NK-92 (cell line): ENCODE data around the gene UBA3.

Experiments
- DNase-seq: peaks from one replicate; lab custom pipeline; 2025; ENCODE audit not compliant: unreplicated experiment; lab: John Stamatoyannopoulos, UW

The UBA3 gene

DNA sequence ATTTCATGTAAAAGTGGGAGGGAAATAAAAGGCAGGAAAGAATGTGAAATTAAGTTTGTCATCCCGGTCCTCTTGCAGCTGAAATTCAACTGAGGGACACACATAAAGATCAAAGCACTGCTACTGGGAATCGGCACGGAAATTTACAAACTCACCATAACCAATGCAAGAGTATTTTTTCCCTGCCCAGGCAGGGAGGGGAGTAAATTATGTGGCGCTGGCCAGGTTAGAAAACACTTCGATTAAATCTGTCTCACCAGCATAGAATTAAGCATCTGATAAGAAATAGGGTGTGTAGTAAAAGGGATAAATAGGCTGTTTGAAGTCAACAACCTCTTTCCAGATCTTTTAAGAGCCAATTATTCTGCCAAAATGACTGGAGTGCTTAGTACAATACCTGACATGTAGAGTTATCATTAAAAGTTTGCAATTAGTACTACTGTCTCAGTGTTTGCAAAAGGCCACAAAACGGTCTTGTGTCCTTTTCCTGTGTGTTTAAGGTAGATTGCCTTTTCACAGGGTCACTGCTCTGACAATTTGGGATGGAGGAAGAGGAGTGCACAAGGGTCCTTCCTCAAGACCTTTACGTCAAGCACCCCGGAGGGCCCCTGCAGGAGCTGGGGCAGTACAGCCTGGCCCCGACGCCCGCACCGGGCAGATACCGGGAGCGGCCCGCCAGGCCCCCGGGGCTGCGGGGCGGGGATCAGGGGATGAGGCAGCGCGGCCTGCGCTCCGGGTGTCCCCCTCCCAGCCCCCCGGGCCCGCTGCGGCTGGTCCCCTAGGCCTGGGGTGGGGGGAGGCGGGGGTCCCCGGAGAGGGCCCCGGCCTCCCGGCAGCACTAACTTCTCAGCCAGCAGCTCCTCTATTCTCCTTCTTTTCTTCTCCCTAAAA lies 651 bp downstream of the UBA3 start:
- DNase-seq, result no peak

DNA sequence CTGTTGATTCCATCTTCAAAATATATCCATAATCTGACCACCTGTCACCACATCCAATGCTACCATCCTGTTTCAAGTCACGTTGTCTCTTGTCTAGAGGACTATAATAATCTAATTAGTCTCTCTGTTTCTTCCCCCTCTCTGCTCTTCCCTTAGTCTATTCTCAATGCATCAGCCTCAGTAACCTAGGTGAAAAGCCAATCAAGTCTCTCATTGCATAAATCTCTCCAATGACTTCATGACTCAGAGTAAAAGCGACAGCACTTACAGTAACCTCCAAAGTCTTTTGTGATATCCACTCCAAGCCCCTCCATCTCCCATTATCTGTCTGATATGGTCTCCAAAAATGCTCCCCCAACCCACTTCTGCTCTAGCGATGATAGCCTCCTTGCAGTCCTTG lies 7.2 kb downstream of the UBA3 start:
- DNase-seq, result no peak

DNA sequence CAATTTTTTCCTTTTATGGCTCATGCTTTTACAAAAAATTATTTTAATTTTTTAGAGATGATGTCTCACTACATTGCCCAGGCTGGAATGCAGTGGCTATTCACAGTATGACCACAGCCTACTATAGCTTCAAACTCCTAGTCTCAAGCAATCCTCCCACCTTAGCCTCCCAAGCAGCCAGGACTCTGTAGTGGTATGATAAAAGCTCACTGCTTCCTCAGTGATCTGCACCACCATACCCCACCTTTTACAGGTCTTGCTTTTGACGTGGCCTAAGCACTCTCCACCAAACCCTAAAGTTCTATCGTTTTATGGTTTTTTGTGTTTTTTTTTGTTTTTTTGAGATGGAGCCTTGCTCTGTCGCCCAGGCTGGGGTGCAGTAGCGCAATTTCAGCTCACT lies 14.0 kb downstream of the UBA3 start:
- no peak for DNase-seq

DNA sequence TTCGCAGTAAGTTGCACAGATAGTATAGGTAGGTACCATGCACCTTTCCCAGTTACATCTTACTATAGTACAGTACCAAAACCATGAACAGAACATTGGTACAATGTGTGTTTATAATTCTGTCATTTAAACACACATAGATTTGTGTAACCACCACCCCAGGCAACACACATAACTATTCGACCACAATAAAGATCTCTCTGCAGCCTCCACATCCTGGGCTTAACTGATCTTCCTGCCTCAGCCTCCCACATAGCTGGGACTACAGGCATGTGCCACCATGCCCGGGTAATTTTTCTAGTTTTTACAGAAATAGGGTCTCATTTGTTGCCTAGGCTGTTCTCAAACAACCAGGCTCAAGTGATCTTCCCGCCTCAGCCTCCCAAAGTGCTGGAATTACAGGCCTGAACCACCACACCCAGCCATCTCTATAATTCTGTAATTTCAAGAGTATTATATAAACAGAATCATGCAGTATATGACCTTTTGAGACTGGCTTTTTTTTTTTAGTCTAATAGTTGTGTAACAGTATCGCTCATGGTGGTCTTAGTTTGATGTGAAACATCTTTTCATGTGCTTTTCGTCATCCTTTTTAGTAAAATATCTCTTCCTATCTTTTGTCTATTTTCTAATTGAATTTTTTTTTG lies 14.7 kb downstream of the UBA3 start:
- no peak for DNase-seq

DNA sequence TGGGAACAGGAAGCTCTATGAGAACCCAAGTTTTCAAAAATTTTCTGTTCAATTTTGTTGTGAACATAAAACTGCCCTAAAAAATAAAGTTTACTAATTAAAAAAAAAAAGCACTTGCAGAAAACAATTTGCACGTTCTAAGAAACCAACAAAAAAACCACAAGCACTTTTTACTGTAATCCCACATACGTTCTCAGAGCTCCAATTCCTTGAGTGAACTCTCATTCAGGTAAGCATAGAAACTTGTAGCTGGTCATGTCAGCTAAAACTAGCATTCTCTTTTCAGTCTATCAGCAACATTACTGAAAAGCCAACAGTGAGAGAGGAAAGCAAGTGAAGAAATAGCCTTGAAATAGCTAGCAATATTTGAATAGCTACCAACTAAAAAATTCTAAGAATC lies 16.5 kb downstream of the UBA3 start:
- DNase-seq, result no peak

DNA sequence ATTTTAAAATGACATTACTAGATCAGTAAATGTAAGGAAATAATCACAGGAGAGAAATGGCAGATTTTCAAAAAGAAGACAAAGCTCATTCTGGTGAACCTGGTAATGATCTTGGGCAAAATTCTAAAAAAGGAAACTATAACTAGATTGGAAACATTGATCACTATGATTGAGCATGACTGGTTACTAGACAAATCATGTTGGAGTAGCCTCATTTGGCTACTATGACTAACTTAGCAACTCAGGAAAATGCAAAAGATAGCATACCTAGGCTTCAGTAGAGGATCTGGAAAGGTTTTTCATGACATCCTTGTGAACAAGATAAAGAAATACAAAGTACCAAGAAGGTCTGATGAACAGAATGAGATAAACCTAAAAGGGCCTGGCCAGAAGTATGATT lies 20.5 kb downstream of the UBA3 start:
- no peak for DNase-seq

DNA sequence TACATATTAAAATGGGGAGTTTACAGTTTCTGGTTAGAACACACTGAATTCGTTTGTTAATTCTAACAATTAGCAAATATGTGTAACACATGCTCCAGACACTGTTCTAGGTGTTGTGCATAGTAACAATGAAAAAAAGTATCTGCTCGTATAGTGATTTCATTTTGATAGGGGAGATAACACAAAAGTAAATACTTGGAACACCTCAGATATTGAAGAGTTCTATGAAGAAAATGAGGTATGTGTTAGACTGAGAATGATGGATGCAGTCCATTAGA lies 21.3 kb downstream of the UBA3 start:
- no peak for DNase-seq

DNA sequence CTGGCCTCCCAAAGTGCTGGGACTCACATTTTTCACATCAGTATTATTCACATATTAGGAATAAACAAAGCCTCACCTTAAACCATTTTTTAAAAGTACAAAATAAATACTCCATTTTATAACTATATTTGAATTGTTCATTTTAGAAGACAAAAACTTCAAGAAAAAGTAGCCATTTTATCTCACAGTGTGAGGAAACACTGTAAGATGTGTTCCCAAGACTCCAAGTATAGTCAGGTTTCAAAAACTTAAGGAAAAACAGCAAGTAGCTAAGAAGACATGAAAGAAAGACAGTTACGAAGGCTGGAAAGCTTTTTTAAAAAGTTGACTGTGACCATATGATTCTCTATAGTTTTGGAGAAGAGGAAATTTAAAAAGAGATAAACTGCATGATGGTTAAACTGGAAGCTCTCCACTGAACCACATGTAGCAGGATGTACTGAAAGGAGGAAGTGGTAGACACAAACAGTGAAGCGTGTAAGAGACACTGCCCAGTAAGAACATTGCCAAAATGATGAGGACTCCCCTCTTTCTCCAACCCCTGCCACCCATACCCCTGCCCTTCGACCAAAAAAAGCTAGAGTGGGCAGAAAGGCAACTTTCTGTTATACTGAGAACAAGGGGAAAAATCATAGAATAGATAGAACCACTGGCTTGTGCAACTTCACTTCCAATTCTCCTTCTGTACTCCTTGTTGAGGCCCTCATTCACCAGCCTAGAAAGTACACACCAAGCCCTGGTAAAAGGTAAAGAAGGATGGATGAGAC lies 21.8 kb downstream of the UBA3 start:
- no peak for DNase-seq

DNA sequence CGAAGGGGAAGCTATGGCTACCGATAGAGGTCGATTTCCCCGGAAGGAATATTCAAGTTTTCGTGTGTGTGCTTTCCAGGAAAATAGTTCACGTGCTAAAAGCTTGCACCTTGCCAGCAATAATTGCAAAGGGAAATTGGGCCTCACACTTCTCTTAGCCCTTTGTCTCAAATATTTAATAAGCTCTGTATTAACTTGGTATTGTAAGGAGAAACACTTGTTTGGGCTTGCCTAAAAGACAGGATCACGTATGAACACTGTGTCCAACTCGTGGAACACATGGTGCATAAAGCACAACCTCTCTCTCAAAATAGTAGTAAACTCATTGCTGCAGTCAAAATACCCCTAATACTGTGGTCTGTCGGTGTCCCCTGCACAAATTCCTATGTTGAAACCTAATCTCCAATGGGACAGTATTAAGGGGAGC lies 27.7 kb downstream of the UBA3 start:
- DNase-seq, result no peak

DNA sequence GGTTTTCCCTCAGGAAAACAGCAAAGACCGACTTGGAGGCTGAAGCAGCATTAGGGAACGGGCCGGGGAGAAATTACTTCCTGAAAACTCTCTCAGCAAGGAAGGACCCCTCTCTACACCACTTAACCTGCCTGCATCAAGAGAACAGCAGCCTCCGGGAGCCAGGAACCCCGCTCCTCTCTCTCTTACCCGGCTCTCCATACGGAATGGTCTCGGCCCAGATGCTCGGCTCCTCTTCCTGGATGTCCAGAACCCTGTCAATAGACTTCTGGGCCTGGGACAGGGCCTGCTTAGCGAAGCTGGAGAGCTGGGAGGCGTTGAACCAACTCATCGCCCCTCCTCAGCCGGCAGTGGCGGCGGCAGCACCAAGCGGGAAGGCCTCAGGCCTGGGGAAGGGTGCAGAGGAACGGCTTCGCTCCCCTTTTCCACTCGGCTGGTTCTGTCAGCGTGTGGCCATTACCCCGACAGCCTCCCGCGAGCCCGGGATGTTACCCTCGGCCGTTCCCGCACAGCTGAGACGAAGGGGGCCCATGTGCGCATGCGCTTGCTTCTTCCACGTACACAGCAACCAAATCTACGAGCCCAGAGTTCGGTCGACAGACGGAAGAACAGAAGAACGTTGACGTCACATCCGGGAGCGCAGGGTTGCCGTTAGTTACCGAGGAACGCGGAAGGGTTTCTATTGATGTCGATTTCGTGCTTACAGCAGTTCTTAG lies 28.3 kb downstream of the UBA3 start, which contains the start of gene TMF1:
TMF1 (minus strand) TSS at position 578 of the 716 bp plus-strand sequence; CDS start at position 331, 247 bp downstream.
- no peak for DNase-seq

DNA sequence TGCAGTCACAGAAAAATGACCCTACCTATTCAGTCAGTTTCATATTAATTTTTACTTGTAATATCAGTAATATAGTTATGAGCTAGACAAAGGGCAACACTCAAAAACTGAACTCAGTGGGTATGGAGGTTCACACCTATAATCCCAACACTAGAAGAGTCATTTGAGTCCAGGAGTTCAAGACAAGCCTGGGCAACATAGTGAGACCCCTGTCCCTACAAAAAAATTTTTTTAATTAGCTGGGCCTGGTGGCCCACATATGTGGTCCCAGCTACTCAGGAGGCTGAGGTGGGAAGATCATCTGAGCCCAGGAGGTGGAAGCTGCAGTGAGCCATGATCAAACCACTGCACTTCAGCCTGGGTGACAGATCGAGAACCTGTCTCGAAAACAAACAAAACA lies 31.2 kb downstream of the UBA3 start:
- DNase-seq, result no peak

DNA sequence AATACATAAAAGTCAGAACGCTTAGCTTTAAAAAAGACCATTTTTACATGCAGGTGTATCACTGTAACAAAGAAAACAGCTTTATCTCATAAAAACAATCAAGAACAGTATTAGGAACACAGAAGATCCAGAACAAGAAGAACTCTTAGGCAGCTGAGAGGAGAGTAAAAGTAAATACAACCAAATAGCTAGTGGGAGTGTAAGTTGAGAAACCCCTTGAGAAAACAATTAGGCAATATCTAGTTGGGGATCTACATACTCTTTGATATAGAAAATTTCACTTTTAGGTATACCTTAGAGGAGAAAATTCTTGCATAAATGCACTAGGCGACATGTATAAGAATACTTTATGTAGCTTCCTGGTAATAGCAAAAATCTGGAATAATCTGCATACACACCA lies 35.6 kb downstream of the UBA3 start:
- no peak for DNase-seq

DNA sequence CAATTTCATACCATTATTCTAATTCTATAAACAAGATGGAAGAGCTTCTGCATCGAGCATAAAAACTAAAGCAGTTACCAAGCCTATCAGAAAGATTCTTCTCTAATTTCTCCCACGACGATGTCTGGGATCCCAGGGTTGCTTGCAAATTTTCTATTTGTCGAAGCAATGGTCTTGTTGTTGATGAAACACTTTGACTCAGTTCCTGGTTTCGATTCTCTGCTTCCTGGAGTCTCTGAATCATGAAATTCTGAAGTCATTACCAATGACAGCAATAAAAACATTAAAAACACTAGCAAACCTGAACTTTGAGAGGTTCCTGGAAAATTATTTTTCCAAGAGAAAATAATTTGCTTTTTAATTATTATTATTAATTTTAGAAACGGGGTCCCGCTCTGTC lies 46.7 kb downstream of the UBA3 start:
- no peak for DNase-seq

DNA sequence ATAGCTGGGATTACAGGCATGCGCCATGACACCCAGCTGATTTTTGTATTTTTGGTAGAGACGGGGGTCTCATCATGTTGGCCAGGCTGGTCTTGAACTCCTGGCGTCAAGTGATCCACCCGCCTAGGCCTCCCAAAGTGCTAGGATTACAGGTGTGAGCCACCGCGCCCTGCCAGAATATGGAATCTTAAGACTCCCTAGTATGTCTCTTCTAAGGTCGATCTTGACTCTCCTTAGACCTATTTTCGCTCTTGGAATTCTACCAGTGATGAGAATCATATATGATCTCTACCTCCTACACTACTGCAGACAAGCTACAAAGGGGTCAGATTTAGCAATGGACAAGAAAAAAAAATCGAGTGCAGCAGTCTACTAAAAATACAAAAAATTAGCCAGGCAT lies 47.4 kb downstream of the UBA3 start:
- no peak for DNase-seq

DNA sequence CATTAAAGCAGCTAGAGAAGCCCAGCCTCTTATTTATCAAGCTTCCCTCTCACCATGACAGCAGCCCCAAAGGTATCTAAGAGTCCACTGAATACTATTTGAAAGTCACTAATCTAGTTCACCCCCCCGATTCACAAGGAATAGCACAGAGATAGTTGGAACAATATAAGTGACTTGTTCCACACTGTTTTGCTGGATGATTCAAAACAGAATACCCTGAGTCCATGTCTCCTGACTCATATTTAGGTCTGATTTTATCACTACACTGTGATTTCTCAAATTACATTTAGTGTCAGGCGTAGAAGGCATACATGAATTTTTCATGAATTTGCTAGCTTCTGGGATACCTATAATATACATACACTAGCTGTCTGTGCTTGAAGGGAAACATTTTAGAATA lies 48.0 kb downstream of the UBA3 start:
- DNase-seq, result no peak

DNA sequence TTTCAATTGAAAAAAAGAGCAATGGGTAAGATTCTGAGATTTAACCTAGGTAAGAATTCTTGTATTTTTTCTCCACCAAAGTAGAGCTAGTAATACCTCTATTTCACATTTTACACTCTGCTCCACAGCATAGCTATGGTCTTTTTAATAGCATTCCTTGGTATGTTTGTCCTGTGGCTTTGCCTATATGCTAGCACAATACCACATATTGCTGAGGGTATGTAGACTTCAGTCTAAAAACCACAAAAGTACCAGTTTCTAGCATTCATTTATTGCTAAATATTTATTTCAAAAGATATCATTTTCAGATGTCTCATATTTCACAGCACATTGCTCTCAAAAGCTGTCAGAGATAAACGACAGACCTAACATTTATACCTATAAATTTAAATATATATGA lies 48.5 kb downstream of the UBA3 start:
- no peak for DNase-seq

DNA sequence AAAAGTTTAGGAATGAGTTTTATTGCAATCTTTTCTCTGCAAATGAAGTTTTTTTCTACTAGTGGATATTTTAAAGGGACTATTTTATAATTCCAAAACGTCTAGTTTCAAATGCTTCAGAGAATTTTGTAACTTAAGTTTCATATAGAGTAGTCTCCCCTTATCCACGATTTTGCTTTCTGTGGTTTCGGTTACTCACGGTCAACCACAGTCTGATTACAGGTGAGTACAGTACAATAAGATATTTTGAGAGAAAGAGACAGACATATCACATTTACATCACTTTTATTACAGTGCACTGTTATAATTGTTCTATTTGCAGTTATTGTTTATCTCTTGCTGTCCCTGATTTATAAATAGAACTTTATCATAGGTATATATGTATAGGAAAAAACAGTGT lies 59.3 kb downstream of the UBA3 start:
- no peak for DNase-seq

DNA sequence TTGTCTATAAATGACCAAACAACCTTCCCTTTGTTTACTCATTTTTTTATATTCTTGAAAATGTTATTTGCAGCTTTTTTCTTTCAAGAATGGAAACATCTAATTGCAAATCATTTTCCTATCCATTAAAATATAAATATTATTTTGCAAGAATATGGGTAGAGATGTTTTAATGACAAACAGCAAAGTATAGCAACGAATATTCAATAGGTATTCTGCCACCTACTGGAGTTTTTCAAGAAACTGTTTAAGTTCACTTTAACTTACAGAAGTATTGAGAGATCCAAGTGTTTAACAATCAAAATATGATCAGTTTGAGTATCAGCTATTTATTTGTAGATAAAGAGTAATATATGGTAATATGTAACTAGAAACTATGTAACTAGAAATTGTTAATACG lies 59.7 kb downstream of the UBA3 start:
- no peak for DNase-seq

DNA sequence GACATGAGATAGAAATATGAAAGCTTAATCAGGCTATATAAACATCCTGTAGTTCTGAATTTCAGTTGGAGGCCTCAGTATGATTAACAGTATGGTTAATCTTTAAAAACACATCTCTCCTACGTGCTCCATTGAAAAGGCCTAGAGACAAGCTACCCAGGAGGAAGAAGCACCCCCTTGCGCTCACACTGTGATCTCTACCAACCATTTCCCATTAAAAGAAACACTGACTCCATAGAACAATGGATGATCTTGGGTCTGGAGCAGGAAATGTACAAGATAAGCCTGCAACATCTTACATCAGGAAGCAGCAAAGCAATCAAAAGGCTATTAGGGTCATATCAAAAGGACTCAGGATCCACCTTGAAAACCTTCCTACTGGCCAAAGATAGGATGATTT lies 63.3 kb downstream of the UBA3 start:
- DNase-seq, result no peak

DNA sequence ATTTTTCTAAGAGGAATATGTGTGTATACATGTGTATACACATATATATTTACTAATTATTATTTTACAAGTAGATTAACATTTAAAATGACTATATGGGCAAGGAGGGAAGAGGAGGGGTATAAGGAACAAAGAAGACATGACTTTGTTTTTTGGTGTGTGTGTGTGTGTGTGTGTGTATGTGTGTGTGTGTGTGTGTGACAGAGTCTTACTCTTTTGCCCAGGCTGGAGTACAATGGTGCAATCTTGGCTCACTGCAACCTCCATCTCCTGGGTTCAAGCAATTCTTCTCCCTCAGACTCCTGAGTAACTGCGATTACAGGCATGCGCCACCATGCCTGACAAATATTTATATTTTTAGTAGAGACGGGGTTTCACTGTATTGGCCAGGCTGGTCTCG lies 64.1 kb downstream of the UBA3 start:
- DNase-seq, result no peak

DNA sequence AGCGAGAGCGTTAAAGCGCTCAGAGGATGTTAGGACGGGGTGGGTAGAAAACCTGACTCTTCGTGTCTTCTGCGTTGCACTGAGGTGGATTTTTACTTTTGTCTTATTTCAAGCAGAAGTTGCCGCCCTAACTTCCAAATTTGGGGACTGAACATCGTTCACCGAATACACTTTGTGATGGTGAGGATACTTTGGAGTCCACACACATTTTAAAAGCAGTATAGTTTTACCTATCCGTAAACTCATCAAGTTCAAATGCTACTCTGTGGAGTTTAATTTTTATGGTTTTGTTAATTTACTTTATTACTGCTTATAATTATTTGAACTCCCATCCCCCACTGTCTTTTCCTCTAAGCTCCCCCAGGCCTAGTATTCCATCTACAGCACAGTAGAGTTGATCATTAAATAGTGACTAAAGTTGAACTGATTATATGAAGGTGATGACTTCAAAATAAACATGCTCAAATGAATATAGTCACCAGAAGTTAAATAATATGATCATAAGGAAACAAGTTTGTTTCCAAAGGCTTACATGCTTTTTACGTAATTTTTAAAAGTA lies 66.1 kb downstream of the UBA3 start:
- no peak for DNase-seq
